A673 (cell line): ENCODE data around the gene RNF157. TPM values are rescaled to one million over a fixed set of nuclear protein-coding genes. Genes with fewer than 3 reads are reported as not detected.

ENCODE experiments used
- BruUV-seq: library from RNA; stranded (reverse); fragments of 400-500 nt; replicated peaks from 2 replicates; lab custom pipeline; 2021; lab: Mats Ljungman, UMichigan
- CTCF ChIA-PET: fragments of 300-600 bp; sonication (Branson Sonifier 250); formaldehyde crosslinking; loops from one replicate; lab custom pipeline; 2022; ENCODE audit warnings: antibody characterized with exemption; lab: Charles Lee
- POLR2A ChIA-PET: fragments of 300-600 bp; sonication (Branson Sonifier 250); formaldehyde crosslinking; loops from one replicate; lab custom pipeline; 2022; ENCODE audit warnings: antibody characterized with exemption; ENCODE audit not compliant: low non-redundant PET; lab: Charles Lee
- DNase-seq: peaks from one replicate; pipeline ENCODE4 v3.0.0-alpha.2; 2015; ENCODE audit warnings: low spot score
- H3K27ac ChIP-seq: fragments of 200-600 bp; sonication (generic); 2 replicates; pipeline ENCODE4 v1.5.1; 2016; ENCODE audit warnings: mixed run types, low read depth, mild to moderate bottlenecking, mixed read lengths, antibody characterized with exemption, low read length; ENCODE audit not compliant: poor library complexity, severe bottlenecking
- H3K27me3 ChIP-seq: fragments of 200-600 bp; sonication (generic); replicated peaks from 2 replicates; pipeline ENCODE4 v1.6.1; 2017; ENCODE audit warnings: mixed run types, low read depth, mild to moderate bottlenecking, mixed read lengths, antibody characterized with exemption, low read length; ENCODE audit not compliant: insufficient read depth, poor library complexity
- H3K36me3 ChIP-seq: fragments of 200-600 bp; sonication (generic); 2 replicates; pipeline ENCODE4 v1.6.1; 2016; ENCODE audit warnings: mixed run types, mild to moderate bottlenecking, mixed read lengths, antibody characterized with exemption, low read length; ENCODE audit not compliant: insufficient read depth, poor library complexity, severe bottlenecking
- H3K4me1 ChIP-seq: fragments of 200-600 bp; sonication (generic); 2 replicates; pipeline ENCODE4 v1.6.1; 2017; ENCODE audit warnings: mixed run types, mild to moderate bottlenecking, mixed read lengths, antibody characterized with exemption, low read length; ENCODE audit not compliant: insufficient read depth, poor library complexity, severe bottlenecking
- H3K4me3 ChIP-seq: fragments of 200-600 bp; sonication (generic); 2 replicates; pipeline ENCODE4 v1.5.1; 2016; ENCODE audit warnings: low read depth, mixed run types, mild to moderate bottlenecking, mixed read lengths, low read length; ENCODE audit not compliant: poor library complexity, severe bottlenecking
- H3K9me3 ChIP-seq: fragments of 200-600 bp; sonication (generic); 2 replicates; pipeline ENCODE4 v1.6.1; 2016; ENCODE audit warnings: mixed run types, low read depth, mild to moderate bottlenecking, mixed read lengths, antibody characterized with exemption, low read length; ENCODE audit not compliant: poor library complexity, severe bottlenecking
- CTCF ChIP-seq: fragments of 300-800, 200-600 bp; sonication (generic); conservative IDR thresholded peaks from 2 replicates; pipeline ENCODE4 v1.5.1; 2017; ENCODE audit warnings: low read depth, mild to moderate bottlenecking, antibody characterized with exemption, low read length, moderate library complexity, mixed read lengths
- EZH2 ChIP-seq: fragments of 200-600 bp; sonication (generic); IDR thresholded peaks from 2 replicates; pipeline ENCODE4 v1.6.1; 2017; ENCODE audit warnings: borderline replicate concordance, low read depth, mild to moderate bottlenecking, mixed read lengths, antibody characterized with exemption, low read length; ENCODE audit not compliant: poor library complexity, severe bottlenecking
- intact Hi-C: fragments of 100-400 bp; cut with micrococcal nuclease; formaldehyde crosslinking; loops from one replicate; pipeline ENCODE4 v1.10.0; 2022; ENCODE audit not compliant: unreplicated experiment
- total RNA-seq: library from RNA; stranded (reverse); gene quantifications from 2 replicates; pipeline ENCODE4 v1.2.3, GENCODE V29; 2021

RNF157 gene
- total RNA-seq, 1 experiment from 2014 or later: 0.56 TPM

GRCh38 chr17:76176701-76177574 is 63.4 kb downstream of the RNF157 start:
- intact Hi-C loops: no loop called here
- H3K36me3 ChIP-seq: no peaks in the 10 kb centered on the region
- no peak for DNase-seq
- CTCF ChIA-PET: no interaction called here
- no peak overlapping the region for H3K27ac ChIP-seq
- no peaks in the 10 kb centered on the region for H3K4me1 ChIP-seq
- BruUV-seq: no TSS peak
- no peak overlapping the region for H3K4me3 ChIP-seq
- TF ChIP-seq CTCF (no peak), EZH2 (no peak)
- H3K27me3 ChIP-seq: no peaks in the 10 kb centered on the region
- no peaks in the 10 kb centered on the region for H3K9me3 ChIP-seq
- POLR2A ChIA-PET: no interaction called here

- ChIA-PET CTCF (no interaction called here), POLR2A (interaction anchor here (0.6 kb wide), 1 partner anchor 110 kb away, joined by 8 read pairs; no protein-coding TSS in a partner anchor)
- Histone ChIP-seq H3K4me3 (no peak overlapping the region), H3K36me3 (no peaks in the 10 kb centered on the region), H3K9me3 (no peaks in the 10 kb centered on the region), H3K27ac (no peak overlapping the region), H3K4me1 (no peaks in the 10 kb centered on the region), H3K27me3 (no peaks in the 10 kb centered on the region)
- intact Hi-C loops: no loop called here
- no peak for DNase-seq
- no TSS peak for BruUV-seq
- no peak for TF ChIP-seq CTCF
These were observed 66.3 kb downstream of the RNF157 start for GRCh38 chr17:76174037-76174436.

GRCh38 chr17:76173474-76173873 is 66.8 kb downstream of the RNF157 start:
- POLR2A ChIA-PET: interaction anchor here (0.6 to 0.7 kb wide), 2 partner anchors 109 to 110 kb away, joined by 5 to 8 read pairs; no protein-coding TSS in a partner anchor
- CTCF ChIA-PET: no interaction called here
- no TSS peak for BruUV-seq

More at GRCh38 chr17:76173474-76173873, 66.8 kb downstream of the RNF157 start:
- Histone ChIP-seq H3K27ac (no peak overlapping the region), H3K4me1 (no peaks in the 10 kb centered on the region), H3K36me3 (no peaks in the 10 kb centered on the region), H3K27me3 (no peaks in the 10 kb centered on the region), H3K4me3 (no peak overlapping the region), H3K9me3 (no peaks in the 10 kb centered on the region)
- no peak for DNase-seq
- intact Hi-C loops: no loop called here
- no peak for TF ChIP-seq EZH2
- no peak for TF ChIP-seq CTCF
